PC-3 (cell line): ENCODE data around the gene ENO4.

ENCODE experiments used
- CTCF ChIP-seq: fragments of 300-600 bp; sonication (generic); conservative IDR thresholded peaks from 2 replicates; pipeline ENCODE4 v1.5.1; 2017; ENCODE audit warnings: antibody characterized with exemption, low read depth, mild to moderate bottlenecking, low read length
- EZH2 ChIP-seq: fragments of 300-600 bp; sonication (generic); IDR thresholded peaks from one replicate; pipeline ENCODE4 v1.6.1; 2017; ENCODE audit warnings: antibody characterized with exemption, mild to moderate bottlenecking, low read length; ENCODE audit not compliant: unreplicated experiment

GRCh38 chr10:116878123-116878522 is 28.8 kb downstream of the ENO4 start:
- TF ChIP-seq CTCF: no peak
- no peak for TF ChIP-seq EZH2
